NCI-H2196 (cell line): Measurements from ENCODE around the gene ATG9B.
A peak's percentile ranks its signal among the peaks of the same experiment; 100 is the strongest.
"Not testable (repeated sequence)": the region's sequence is repeated elsewhere in the genome, so short reads cannot be mapped to it uniquely, and the experiment has no call there.

ENCODE experiments used
- DNase-seq: peaks from one replicate; lab custom pipeline; 2025; ENCODE audit not compliant: unreplicated experiment; lab: John Stamatoyannopoulos, UW

ATG9B gene

DNA sequence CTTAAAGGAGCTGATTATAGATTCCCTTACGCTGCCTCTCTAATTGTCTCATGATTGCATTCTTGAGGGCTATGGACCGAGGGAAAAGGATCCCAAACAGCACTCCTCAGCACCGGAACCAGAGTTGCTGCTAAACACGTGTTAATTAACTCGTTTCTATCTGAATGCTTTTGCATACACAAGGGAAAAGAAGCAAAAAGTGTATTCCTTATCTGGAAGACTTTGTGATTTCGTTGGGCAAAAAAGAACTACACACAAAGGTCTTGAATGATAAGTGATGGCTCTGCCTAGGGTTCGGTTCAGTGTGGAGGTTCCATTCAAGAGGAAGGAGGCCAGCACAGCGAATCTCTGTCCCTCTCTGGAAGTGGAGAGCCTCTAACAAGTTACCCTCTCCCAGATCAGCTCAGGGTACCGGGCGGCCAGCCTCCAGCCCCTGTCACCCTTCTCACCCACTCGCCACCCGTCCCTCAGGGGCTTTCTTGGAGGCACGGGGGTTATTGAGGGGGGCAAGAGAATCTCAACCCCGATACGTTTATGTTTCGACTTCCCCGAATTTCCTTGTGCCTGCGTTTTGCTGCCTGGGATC is 34.6 kb upstream of the ATG9B start:
- no peak for DNase-seq

DNA sequence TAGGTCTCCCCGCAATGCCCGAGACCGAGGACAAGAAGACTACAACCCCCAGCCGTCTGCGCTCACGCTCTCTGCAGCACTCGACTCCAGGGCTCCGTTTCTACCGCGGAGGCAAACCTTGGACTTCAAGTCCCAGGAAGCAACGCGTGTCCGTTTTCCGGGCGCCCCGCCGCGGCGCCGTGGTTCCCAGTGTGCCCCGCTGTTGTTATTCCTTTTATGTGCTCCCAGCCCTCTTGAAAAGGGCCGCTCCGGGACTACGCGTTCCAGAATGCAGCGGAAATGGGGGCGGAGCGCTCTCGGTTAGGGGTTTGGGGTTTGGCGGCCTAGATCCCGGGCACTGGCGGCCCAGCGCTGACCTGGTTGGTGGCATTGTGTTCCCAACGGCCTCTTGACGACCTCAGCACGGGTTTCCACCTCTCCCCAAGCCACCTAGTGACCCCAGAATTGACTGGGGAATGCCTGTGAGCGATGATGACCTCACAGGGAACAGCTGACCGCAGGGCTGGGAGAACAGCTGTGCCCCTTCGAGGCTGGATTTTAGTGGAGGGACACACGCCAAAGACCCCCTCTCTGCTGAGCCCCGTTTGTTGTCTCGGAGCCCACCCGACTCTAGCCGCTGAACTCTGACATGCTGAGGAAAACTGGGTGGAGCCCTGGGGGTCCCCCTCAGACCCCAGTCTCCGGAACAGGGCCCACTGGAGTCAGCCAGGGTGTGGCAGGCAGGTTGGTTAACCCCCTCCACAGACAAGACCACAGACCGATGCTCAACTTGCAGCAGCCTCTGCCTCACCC is 33.9 kb upstream of the ATG9B start:
- DNase-seq = peak; percentile 93

DNA sequence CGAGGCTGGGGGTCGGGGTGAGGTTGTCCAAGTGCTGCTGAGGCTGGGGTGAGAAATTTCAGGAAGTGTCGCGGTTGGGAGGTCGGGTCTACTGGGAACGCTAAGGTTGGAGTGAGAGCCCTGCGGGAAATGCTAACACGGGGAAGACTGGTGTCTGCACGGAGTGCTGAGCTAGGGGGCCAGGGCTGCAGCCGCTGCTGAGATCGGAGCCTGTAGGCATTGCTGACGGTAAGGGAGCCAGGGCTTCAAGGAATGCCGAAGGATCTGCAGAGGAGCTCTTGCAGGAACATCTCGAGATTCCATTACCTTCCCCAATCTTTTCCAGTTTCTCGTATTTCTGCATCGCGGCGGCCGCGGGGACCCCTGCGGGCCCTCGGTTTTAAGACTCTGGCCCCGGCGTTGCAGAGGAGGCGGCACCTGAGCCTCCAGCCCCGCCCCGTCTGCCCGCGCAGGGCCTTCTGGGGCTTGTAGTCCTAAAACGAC is 33.3 kb upstream of the ATG9B start, which contains the start of gene CDK5:
Gene CDK5 (minus strand): TSS at position 392 of the 483 bp plus-strand sequence. CDS start 49 bp downstream, at position 343.
- no peak for DNase-seq

DNA sequence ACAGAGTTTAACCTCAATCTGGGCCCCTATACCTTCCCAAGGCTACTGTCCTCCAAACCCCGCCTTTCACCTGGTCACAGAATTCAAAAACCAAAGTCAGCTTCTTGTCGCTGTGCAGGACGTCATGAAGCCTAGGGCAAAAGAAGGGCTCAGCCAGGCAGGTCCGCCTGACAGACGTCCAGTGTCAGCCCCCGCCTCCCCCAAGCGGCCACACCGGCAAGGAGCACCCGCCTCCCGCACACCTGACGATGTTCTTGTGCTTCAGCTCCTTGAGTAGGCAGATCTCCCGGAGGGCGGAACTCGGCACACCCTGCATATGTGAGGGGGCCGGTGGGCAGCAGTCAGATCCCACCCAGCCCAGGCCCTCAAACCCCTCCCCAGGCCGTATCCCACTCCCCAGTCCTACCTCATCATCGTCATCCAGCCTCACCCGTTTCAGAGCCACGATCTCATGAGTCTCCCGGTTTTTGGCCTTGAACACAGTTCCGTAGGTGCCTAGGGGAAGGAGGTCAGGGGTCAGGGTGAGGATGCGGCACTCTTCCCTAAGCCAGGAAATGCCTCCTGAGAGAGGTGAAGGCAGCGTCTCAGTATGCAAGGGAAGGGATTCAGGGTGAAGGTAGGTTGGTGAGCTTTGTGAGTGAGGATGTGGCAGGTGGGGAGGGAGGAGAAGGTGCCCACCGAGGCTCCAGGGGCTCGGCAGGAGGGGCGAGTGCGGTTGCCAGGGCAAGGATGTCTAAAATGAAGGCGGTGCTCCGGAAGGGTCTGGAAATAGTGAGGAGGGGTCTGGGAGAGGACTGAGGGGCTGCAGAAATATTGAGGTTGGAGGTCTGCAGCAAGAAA is 32.6 kb upstream of the ATG9B start:
- no peak for DNase-seq

DNA sequence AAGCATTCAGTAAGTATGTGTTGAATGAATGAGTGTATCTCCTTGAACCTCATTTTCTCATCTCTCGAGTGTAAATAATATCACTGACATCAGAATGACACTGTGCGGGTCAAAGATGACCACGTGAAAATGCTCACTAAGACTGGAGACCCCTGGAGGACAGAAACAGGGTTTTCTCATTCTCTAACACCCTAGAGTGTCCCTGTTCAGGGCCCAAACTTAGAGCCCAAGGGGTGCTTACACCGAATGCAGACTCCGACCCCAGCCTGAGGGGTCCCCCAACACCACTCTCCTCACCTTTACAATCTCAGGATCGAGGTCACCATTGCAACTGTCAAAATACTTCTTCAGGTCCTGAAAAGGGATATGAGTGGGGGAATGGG is 32.0 kb upstream of the ATG9B start:
- no peak for DNase-seq

DNA sequence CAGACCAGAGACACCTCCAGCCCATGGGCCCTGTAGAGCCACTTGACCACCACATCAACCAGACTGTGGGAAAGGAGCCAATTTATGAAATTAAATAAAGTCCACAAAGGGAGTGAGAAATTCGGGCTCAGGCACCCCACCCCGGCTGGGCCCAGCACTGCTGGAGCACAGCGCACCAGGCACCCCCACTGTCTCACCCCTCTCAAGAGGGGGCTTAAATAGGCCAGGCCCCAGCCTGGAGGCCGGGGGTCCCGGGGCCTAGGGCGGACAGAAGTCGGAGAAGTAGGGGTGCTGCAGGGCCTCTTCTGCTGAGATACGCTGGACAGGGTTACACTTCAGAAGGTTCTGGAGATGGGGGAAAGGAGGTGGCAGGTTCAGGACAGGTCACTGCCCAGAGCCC is 29.5 kb upstream of the ATG9B start:
- DNase-seq = no peak

DNA sequence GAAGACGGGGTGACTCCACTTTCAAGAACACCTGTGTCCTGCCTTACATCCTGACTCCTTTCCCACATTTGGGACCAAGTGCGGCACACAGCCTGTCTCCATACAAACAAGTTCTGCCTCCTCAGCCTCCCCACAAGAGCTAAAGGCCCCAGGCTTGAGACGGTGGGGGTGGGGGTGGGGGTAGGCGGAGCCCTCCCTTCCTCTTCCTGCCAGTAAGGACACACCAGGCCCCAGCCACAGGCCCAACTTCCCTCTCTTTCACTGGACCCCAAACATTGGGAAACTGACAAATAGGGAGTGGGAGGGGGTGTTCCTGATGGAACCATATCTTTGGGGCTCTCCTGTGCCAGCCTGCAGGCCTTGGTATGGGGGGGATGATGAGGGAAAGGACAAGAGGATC is 28.8 kb upstream of the ATG9B start:
- DNase-seq = no peak

DNA sequence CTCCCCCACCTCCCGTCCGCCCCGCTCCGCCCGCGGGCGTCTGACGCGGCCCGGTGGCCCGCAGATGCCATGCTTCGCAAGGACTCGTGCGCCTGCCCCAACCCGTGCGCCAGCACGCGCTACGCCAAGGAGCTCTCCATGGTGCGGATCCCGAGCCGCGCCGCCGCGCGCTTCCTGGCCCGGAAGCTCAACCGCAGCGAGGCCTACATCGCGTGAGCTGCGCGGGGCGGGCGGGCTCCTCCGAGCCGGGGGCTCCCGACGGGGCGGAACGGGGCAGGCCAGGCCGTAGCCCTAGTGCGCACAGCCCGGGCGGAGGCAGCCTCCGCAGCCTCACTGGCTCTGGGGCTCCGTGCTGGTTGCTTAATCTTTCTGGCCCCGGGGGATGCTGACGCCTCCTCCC is 26.8 kb upstream of the ATG9B start:
- DNase-seq = no peak

DNA sequence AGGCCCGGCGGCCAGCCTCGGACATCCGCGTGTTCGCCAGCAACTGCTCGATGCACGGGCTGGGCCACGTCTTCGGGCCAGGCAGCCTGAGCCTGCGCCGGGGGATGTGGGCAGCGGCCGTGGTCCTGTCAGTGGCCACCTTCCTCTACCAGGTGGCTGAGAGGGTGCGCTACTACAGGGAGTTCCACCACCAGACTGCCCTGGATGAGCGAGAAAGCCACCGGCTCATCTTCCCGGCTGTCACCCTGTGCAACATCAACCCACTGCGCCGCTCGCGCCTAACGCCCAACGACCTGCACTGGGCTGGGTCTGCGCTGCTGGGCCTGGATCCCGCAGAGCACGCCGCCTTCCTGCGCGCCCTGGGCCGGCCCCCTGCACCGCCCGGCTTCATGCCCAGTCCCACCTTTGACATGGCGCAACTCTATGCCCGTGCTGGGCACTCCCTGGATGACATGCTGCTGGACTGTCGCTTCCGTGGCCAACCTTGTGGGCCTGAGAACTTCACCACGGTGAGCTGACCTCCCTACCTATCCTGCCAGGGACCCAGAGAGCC is 24.7 kb upstream of the ATG9B start:
- no peak for DNase-seq

DNA sequence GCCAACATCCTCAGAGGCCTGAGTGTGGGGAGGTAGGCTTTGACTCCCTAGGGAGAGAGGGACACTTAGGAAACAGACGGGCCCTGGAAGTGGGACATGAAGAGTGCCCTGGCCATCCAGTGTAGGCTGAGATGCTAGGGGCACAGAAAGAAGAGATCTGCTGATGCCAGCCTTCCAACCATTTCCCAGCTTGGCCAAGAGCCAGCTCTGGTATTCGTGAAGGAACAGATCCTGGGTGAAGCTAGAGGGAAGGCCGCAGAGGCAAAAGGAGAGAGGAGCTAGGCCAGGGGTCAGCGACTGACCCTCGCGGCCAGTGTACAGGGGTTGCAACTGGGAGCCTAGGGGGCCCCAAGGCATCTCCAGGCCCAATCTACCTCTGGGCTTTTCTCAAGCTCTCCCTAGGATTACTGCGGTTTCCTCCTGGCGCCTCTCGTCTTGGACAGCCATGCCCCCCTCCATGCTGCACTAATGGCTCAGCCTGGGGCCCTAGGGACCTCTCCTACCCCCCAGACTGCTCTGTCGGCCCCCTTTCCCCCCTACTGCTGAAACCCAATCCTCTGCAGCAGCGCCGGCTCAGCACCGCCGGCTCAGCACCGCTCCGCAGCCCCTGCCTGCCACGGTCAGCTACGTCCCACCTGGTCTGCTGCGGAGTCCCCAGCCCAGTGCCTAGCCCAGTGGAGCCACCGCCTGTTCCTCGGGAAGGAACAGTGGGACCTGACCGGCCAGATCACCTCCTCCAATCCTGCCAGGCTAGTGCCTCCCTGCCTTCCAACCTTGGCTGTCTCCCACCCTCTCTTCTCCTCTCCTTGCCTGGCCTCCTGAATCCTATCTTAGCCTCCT is 23.9 kb upstream of the ATG9B start, which contains the start of gene ASIC3:
Gene ASIC3 (plus strand): TSS at position 556 of the 840 bp plus-strand sequence. CDS start 355 bp downstream, outside the sequence.
- DNase-seq = no peak

DNA sequence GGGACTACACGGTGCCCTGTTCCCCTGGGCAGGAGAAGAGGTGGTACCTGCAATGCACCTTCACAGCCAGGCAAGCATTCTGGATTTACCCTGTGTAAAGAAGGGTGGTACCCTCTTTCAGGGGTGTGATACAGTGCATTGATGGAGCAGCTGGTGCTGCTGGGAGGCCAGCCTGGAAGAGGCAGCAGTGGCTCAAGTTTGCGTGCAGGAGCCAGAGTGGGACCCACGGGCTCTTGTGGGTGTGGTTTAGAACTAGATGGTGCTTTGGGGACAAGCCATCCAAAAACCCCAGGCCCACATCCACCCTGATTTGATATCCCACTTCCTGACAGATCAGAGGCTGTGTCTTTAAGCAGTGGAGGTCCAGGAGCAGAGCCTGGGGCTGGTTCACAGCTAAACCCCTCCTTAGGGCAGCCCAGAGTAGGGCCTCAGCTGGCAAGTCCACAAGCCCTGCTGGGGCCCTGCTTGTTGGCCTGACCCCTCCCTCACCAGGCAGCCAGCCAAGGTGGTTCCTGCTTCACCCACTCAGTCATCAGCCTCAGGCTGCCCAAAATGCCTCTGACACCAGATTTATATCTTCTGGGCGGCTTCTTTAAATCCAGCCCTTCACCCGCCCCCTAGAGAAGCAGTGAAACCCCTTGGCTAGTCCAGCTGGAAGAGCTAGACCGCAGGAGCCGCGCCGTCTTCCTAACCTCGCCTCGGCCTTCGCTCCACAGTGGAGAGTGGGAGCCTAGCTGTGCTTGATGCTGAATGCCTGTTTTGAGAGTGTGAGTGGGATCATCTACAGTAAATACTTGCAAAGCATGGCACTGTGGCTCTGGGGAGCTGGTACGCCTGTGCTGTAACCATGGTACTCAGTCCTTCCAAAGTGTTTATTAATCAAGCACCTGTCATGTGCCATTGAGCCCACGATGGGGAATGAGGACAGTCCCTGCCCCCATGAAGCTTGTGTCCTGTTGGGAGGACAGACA is 22.6 kb upstream of the ATG9B start:
- DNase-seq = no peak

DNA sequence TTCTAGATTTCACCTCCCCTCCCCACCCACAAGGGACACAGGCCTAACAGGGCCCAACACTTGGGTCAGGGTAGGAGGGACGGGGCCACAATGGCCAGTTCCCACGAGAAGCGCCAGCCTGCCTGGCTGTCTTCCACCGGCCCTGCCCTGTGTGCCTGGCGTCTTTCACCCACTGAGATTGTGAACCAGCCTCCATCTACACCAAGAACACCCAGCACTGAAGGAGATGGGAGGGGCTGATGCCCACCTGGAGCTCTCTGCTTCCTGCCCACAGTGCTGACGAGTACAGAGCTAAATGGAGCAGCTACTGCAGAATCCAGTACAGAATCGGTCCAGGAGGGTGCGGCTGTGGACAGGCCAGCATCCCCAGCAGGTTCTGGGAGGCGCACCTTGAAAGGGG is 21.7 kb upstream of the ATG9B start:
- no peak for DNase-seq

DNA sequence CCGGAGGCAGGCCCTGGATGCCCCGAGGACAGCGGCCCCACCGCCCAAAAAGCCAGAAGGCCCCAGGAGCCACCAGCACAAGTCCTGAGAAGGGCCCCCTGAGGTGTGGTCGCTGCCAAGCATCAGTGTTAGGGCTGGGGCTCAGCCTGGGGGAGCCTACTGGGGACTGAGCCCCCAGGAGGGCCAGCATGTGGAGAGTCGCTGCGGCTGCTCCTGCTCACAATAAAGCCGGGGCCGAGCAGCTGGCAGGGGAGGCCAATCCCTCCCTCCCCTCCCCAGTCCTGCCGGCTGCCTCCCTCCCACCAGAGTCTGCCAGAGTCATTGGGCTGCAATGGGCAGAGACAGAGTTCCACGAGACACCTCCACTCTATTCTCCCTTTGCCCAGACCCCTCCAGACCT is 21.0 kb upstream of the ATG9B start:
- DNase-seq = no peak

DNA sequence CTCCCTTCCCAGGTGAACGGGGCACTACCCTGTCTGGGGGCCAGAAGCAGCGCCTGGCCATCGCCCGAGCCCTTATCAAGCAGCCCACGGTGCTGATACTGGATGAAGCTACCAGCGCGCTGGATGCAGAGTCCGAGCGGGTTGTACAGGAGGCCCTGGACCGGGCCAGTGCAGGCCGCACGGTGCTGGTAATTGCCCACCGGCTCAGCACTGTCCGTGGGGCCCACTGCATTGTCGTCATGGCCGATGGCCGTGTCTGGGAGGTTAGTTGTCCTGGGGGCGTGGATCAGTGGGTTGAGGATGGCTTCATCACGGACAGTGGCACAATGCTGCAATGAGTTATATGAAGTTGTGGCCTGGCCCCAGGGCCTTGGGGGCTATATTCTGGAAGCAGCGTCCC is 19.7 kb upstream of the ATG9B start:
- no peak for DNase-seq

DNA sequence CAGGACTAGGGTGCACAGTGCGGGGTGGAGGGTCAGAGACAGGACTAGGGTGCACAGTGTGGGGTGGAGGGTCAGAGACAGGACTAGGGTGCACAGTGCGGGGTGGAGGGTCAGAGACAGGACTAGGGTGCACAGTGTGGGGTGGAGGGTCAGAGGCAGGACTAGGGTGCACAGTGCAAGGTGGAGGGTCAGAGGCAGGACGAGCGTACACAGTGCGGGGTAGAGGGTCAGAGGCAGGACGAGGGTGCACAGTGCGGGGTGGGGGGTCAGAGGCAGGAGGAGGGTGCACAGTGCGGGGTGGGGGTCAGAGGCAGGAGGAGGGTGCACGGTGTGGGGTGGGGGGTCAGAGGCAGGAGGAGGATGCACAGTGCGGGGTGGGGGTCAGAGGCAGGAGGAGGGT is 19.2 kb upstream of the ATG9B start:
- DNase-seq = not testable (repeated sequence)

DNA sequence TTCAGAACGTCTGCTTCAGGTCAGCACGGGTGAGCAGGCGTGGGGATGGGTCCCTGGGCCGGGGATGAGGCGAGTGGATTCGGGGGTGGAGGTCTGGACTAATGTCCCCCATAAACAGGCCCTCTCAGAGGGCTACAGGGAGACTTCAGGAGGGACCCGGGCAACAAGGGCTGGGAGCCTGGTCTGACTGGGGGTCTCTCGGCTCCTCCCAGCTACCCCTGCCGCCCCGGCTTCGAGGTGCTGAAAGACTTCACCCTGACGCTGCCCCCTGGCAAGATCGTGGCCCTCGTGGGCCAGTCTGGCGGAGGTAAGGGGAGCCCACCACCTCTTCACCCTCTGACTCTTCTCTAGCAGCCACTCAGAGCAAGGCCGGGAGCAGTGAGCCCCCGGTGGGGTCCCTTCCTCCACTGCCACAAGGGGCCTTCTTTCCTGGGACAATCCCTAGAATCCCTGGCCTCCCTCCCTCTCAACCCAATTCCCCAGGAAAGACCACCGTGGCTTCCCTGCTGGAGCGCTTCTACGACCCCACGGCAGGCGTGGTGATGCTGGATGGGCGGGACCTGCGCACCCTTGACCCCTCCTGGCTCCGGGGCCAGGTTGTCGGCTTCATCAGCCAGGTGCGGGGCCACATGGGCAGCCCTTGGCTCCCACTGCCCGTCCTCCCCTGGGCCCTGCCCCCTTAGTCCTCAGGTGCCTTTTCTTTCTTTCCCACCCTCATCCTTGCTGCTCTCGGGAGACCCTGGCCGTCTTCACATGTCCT is 16.5 kb upstream of the ATG9B start:
- DNase-seq = no peak

DNA sequence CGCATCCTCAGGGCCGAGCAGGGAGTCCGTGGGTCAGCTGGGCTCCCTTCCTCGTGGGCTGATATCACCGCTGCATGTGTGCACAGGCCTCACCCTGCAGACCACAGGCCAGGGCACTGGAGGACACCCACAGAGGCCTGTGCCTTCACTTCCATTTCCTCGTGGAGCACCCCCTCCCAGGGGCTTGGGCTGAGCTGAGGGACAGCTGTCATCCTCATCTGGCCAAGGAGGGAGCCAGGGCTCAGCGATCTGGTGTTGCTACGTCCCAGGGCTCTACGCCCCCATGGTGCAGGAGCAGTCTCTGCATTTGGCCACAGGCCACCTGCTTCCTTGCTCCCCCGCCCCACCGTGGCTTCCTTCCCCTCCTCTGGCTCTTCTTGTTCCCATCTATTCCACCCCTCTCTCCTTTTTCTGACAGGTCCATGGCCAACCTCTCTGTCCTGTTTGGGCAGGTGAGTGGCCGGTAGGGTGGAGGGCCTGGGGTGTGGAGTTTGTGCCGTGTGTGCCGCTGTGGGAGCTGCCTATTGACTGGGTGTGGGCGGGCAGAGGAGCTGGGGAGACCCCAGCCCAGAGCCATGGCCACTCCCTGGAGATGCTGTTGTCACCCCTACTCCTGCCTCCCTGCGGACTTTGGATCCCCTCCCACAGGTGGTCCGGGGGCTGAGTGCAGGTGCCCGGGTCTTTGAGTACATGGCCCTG is 15.7 kb upstream of the ATG9B start:
- no peak for DNase-seq
